Measurements from ENCODE around the gene RHBDD2. TPM values are rescaled to one million over a fixed set of nuclear protein-coding genes. Genes with fewer than 3 reads are reported as not detected.
A peak's percentile ranks its signal among the peaks of the same experiment; 100 is the strongest.

The RHBDD2 gene
- total and polyA plus RNA-seq, 2 donors (not counting 1 experiment from before 2014, with no cell fraction given), result 31.6 to 44.3 TPM

- DNase-seq (no peak), ATAC-seq (ENCODE audit: low read depth) (no peak)
- Histone ChIP-seq H3K79me2 (ENCODE audit: control insufficient read depth, insufficient read depth, low read length) (peaks cover 38% of the 10 kb centered on the region), H3K27ac (ENCODE audit: low read length in 2 of 2) (no peak overlapping the region), H3K4me2 (replicated peaks; ENCODE audit: low read depth, low read length, poor library complexity, severe bottlenecking) (peak overlapping the region; percentile 96), H2AFZ (ENCODE audit: insufficient read depth, low read depth, low read length, poor library complexity, severe bottlenecking) (no peak overlapping the region), H3K36me3 (replicated peaks in 1 of 2; ENCODE audit: control extremely low read depth in 1 of 2, control insufficient read depth in 1 of 2, extremely low read depth in 1 of 2, insufficient read depth in 2 of 2, low read length in 1 of 2) (no peaks in the 10 kb centered on the region), H3K27me3 (replicated peaks in 1 of 4; ENCODE audit: control extremely low read depth in 1 of 4, control insufficient read depth in 3 of 4, insufficient read depth in 4 of 4, low read length in 3 of 4) (no peaks in the 10 kb centered on the region), H3K4me3 (ENCODE audit: control extremely low read depth in 1 of 5, extremely low read depth in 1 of 5, insufficient read depth in 1 of 5, low read depth in 2 of 5, low read length in 4 of 5) (no peak overlapping the region), H3K9me3 (ENCODE audit: control extremely low read depth in 1 of 3, control insufficient read depth in 2 of 3, insufficient read depth in 1 of 3, low read length in 2 of 3) (no peaks in the 10 kb centered on the region), H4K20me1 (ENCODE audit: control insufficient read depth, insufficient read depth, low read length, poor library complexity, severe bottlenecking) (no peaks in the 10 kb centered on the region), H3K4me1 (ENCODE audit: control insufficient read depth in 2 of 2, insufficient read depth in 2 of 2, low read length in 2 of 2) (peaks cover 18 to 24% of the 10 kb centered on the region in 2 donors), H3K9ac (ENCODE audit: low read length) (no peak overlapping the region)
- H3K9me3 Mint-ChIP-seq (ENCODE audit: insufficient read depth), result no peaks in the 10 kb centered on the region
- ChIA-PET POLR2A (no interaction called here), CTCF (no interaction called here)
- WGBS (ENCODE audit: insufficient coverage), result 97% methylated on average over 3 of the region's 6 CpGs
- no peak overlapping the region for H3K4me3 Mint-ChIP-seq
- intact Hi-C loops (cut with micrococcal nuclease), result loop anchor here (10.0 kb wide), 1 partner anchor 481 kb away; no protein-coding TSS in a partner anchor
- peaks cover 24% of the 10 kb centered on the region for H3K4me1 Mint-ChIP-seq
- no peak for TF ChIP-seq EZH2 (IDR thresholded peaks at IDR 0.05; ENCODE audit: borderline replicate concordance, insufficient read depth, low read depth, low read length, poor library complexity, severe bottlenecking)
- TF ChIP-seq, protein P1, sequence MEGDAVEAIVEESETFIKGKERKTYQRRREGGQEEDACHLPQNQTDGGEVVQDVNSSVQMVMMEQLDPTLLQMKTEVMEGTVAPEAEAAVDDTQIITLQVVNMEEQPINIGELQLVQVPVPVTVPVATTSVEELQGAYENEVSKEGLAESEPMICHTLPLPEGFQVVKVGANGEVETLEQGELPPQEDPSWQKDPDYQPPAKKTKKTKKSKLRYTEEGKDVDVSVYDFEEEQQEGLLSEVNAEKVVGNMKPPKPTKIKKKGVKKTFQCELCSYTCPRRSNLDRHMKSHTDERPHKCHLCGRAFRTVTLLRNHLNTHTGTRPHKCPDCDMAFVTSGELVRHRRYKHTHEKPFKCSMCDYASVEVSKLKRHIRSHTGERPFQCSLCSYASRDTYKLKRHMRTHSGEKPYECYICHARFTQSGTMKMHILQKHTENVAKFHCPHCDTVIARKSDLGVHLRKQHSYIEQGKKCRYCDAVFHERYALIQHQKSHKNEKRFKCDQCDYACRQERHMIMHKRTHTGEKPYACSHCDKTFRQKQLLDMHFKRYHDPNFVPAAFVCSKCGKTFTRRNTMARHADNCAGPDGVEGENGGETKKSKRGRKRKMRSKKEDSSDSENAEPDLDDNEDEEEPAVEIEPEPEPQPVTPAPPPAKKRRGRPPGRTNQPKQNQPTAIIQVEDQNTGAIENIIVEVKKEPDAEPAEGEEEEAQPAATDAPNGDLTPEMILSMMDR (IDR thresholded peaks at IDR 0.05), result no peak
- H3K27ac Mint-ChIP-seq, result no peak overlapping the region
- no peaks in the 10 kb centered on the region for H3K27me3 Mint-ChIP-seq
Measured at GRCh38 chr7:75913437-75913836, 34.6 kb downstream of the RHBDD2 start.

GRCh38 chr7:75914169-75914654 lies 35.4 kb downstream of the RHBDD2 start:
- Histone ChIP-seq H3K36me3 (replicated peaks in 1 of 2; ENCODE audit: control extremely low read depth in 1 of 2, control insufficient read depth in 1 of 2, extremely low read depth in 1 of 2, insufficient read depth in 2 of 2, low read length in 1 of 2) (no peaks in the 10 kb centered on the region), H3K9ac (ENCODE audit: low read length) (peak overlapping the region; percentile 89), H3K27me3 (replicated peaks in 1 of 4; ENCODE audit: control extremely low read depth in 1 of 4, control insufficient read depth in 3 of 4, insufficient read depth in 4 of 4, low read length in 3 of 4) (no peaks in the 10 kb centered on the region), H3K79me2 (ENCODE audit: control insufficient read depth, insufficient read depth, low read length) (peaks cover 46% of the 10 kb centered on the region), H4K20me1 (ENCODE audit: control insufficient read depth, insufficient read depth, low read length, poor library complexity, severe bottlenecking) (no peaks in the 10 kb centered on the region), H3K4me3 (ENCODE audit: control extremely low read depth in 1 of 5, extremely low read depth in 1 of 5, insufficient read depth in 1 of 5, low read depth in 2 of 5, low read length in 4 of 5) (peak overlapping the region; percentile 55 to 91 (median 69)), H3K9me3 (ENCODE audit: control extremely low read depth in 1 of 3, control insufficient read depth in 2 of 3, insufficient read depth in 1 of 3, low read length in 2 of 3) (no peaks in the 10 kb centered on the region), H3K4me2 (replicated peaks; ENCODE audit: low read depth, low read length, poor library complexity, severe bottlenecking) (peak overlapping the region; percentile 96), H3K27ac (ENCODE audit: low read length in 2 of 2) (peak overlapping the region; percentile 89 to 95), H3K4me1 (ENCODE audit: control insufficient read depth in 2 of 2, insufficient read depth in 2 of 2, low read length in 2 of 2) (peaks cover 18 to 24% of the 10 kb centered on the region in 2 donors), H2AFZ (ENCODE audit: insufficient read depth, low read depth, low read length, poor library complexity, severe bottlenecking) (peak overlapping the region; percentile 86)
- POLR2A ChIA-PET, result interaction anchor here (1.3 to 1.8 kb wide), 3 partner anchors 36 to 134 kb away, joined by 5 to 10 read pairs (median 5); partner anchors contain the start of genes MDH2, RHBDD2, STYXL1 and TMEM120A
- CTCF ChIA-PET, result interaction anchor here (0.7 to 1.1 kb wide), 2 partner anchors 9 to 401 kb away, joined by 3 to 4 read pairs; no protein-coding TSS in a partner anchor
- ATAC-seq (ENCODE audit: low read depth) (no peak), DNase-seq (no peak)
- no peak for TF ChIP-seq EZH2 (IDR thresholded peaks at IDR 0.05; ENCODE audit: borderline replicate concordance, insufficient read depth, low read depth, low read length, poor library complexity, severe bottlenecking)
- TF ChIP-seq, protein P1 (IDR thresholded peaks at IDR 0.05), result no peak
- Mint-ChIP-seq H3K4me3 (peak overlapping the region; percentile 94), H3K27me3 (no peaks in the 10 kb centered on the region), H3K9me3 (ENCODE audit: insufficient read depth) (no peaks in the 10 kb centered on the region), H3K27ac (peak overlapping the region; percentile 97), H3K4me1 (peaks cover 30% of the 10 kb centered on the region)
- intact Hi-C loops (cut with micrococcal nuclease), result loop anchor here (2.0 to 10.0 kb wide), 3 partner anchors 81 to 481 kb away; partner anchors contain the start of genes MDH2 and TMEM120A
- WGBS (ENCODE audit: insufficient coverage), result 36% methylated on average over 14 of the region's 18 CpGs
